ENCODE data around the gene SIN3B.
"Not testable (repeated sequence)": the region's sequence is repeated elsewhere in the genome, so short reads cannot be mapped to it uniquely, and the experiment has no call there.

SIN3B gene

GRCh38 chr19:16869331-16869972 is 40.3 kb downstream of the SIN3B start:
- no peak for DNase-seq (ENCODE audit: low spot score)

GRCh38 chr19:16871871-16872270 is 42.7 kb downstream of the SIN3B start:
- DNase-seq (ENCODE audit: low spot score): no peak

GRCh38 chr19:16872728-16873127 is 43.5 kb downstream of the SIN3B start:
- no peak for DNase-seq (ENCODE audit: low spot score)

DNA sequence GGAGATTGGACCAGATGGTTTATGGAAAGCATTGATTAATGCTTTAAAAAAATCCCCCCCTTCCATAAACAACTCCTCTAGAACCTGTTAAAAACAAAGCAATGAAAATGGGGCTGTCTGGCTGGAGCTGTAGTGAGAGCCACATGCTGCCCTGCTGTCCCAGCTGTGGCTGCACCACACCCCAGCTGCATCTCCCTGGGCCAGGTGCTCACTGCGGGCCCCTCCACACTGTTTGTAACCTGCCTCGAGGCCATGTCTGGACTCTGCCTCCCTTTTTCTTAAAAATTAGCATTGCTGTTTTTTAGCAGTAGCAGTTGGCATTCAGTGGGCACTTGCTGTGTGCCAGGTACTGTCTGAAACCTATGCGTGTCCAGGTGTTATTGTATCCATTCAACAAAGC is 44.4 kb downstream of the SIN3B start:
- DNase-seq (ENCODE audit: low spot score): no peak

DNA sequence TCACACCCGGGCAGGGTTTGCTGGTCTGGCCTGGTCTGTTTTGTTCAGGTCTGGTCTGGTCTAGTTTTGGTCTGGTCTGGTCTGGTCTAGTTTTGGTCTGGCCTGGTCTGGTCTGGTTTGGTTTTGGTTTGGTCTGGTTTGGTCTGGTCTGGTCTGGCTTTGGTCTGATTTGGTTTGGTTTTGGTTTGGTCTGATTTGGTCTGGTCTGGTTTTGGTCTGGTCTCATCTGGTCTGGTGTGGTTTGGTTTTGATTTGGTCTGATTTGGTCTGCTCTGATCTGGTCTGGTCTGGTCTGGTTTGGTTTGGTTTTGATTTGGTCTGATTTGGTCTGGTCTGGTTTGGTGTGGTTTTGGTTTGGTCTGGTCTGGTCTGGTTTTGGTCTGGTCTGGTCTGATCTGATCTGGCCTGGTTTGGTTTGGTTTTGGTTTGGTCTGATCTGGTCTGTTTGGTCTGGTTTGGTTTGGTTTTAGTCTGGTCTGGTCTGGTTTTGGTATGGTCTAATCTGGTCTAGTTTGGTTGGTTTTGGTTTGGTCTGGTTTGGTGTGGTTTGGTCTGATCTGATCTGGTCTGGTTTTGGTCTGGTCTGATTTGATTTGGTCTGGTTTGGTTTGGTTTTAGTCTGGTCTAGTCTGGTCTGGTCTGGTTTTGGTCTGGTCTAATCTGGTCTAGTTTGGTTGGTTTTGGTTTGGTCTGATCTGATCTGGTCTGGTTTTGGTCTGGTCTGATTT is 45.2 kb downstream of the SIN3B start:
- no peak for DNase-seq (ENCODE audit: low spot score)

GRCh38 chr19:16874978-16875299 is 45.7 kb downstream of the SIN3B start:
- DNase-seq (ENCODE audit: low spot score): not testable (repeated sequence)

DNA sequence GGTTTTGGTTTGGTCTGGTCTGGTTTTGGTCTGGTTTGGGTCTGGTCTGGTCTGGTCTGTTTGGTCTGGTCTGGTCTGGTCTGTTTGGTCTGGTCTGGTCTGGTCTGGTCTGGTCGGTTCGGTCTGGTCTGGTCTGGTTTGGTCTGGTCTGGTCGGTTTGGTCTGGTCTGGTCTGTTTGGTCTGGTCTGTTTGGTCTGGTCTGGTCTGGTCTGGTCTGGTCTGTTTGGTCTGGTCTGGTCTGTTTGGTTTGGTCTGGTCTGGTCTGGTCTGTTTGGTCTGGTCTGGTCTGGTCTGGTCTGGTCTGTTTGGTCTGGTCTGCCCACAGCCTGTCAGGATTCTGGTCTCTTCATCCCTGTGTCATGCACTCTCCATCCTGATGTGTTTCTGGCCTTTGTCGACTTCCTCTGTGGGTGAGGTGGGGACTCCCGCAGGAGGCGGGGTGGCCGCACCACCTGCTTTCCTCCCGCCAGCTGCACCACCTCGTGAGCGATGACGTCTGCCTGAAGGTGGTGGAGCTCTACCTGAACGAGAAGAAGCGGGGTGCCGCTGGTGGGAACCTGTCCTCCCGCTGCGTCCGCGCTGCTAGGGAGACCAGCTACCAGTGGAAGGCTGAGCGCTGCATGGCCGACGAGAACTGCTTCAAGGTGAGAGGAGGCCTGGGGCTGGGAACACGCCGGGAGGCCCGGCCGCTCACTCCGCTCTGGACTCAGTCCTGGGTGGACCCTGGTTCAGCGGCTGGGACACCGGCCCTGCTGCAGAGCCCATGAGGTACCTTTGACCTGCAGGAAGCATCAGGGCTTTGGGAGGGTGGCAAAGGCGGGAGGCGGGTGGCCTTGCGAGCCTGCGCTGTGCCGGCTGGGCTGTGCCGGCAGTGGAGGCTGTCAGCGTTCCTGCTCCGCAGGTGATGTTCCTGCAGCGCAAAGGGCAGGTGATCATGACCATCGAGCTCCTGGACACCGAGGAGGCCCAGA is 46.7 kb downstream of the SIN3B start:
- DNase-seq (ENCODE audit: low spot score): no peak

DNA sequence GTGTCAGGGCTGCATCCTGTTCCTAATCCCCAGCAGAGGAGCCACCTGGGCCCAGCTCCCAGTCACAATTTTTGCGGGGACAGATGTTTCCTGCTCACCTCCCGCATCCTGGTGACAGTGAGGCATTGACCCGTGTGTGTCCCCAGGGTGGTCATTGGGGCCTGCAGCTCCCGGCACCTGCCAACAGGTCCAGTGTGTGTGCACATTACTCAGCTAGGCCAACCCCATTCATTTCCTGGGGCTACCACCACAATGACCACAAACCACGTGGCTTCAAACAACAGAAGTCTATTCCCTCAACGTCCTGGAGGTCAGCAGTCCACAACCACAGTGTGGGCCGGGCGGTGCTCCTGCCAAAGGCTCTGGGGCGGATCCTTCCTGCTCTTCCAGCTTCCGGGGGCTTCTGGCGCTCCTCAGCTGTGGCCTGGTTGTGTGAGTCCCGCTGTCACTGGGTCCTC is 47.7 kb downstream of the SIN3B start:
- no peak for DNase-seq (ENCODE audit: low spot score)

DNA sequence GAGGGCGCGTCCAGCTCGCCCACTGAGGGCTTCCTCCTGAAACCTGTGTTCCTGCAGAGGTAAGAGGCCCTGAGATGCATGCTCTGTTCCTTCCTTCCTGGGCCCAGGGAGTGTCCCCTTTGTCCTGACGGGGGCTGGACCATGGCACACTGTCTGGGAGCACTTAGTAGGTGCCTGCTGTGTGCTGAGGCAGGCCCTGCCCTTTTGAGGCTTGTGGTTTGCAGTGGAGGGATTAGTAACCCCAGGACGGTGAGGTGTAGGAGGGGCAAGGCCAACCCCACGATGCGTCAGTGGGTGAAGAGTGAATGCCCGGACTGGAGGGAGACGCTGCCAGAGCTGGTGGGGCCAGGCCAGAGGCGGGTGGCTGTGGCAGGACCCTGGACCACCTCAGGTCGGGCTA is 48.4 kb downstream of the SIN3B start:
- no peak for DNase-seq (ENCODE audit: low spot score)

DNA sequence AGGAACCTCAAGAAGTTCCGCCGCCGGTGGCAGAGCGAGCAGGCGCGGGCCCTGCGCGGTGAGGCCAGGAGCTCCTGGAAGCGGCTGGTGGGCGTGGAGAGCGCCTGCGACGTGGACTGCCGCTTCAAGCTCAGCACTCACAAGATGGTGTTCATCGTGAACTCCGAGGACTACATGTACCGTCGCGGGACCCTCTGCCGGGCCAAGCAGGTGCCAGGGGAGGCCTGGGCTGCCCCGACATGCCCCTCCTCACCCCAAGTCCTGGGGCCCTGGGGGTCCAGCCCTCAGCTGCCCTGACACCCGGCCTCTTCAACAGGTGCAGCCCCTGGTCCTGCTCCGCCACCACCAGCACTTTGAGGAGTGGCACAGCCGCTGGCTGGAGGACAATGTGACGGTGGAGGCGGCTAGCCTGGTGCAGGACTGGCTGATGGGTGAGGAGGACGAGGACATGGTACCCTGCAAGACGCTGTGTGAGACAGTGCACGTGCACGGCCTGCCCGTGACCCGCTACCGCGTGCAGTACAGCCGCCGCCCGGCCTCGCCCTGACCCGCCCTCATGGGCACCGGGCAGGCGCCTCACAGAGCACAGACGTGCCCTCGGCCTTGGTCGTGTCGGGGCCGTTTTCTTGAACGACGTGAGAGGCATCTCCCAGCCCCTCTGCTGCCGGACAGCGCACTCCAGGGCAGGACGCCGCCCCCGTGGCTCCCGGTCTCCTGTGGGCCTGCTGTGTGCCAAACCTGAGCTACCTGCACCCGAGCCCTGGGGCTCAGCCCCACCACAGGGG is 49.2 kb downstream of the SIN3B start:
- no peak for DNase-seq (ENCODE audit: low spot score)

DNA sequence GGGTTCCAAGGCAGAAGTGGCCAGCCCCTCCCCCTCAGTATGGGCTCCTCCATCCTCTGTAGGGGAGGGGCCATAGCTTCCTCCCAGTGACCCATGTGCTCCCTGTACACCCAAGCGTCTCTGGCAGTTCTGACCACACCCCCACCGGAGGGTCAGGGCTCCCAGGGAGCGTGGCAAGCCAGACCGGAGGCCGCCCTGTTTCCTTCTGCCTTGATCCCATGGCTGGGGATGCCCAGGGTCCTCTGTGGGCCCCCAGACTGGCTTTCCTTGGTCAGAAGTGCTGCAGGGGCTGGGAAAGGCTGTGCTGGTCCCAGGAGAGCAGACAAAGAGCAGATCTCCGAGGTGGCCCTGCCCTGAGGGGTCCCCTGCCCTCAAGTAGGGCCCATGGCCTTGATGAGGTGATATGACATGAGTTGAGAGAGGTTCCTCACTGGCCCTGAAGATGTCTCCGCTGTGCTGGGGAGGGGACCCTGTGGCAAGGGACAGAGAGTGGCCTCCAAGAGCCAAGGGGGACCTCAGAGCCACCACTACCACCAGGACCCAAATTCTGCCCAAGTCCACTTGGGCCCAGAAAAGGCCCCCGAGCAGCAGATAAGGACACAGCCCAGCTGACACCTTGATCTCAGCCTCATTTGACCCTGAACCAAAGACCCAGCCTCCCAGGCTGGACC is 51.8 kb downstream of the SIN3B start:
- no peak for DNase-seq (ENCODE audit: low spot score)

DNA sequence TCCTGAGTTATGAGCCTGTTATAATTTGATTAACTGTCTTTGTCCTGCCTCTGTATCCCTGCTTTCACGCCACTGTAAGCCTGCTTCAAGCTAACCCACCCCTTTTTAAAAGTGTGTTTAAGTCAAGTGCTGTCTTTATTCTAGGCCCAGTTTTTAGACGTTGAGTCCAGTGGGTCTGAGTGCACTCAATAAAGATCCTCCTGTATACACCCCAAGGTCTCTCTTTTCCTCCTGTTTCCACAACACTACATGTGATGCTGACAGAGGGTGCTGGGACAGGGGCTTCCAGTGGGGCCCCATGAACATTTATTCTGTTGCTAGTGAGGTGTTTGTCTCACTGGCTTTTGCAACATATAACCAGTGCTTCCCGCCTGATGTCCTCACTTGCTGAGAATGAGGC is 52.9 kb downstream of the SIN3B start:
- no peak for DNase-seq (ENCODE audit: low spot score)

- no peak for DNase-seq (ENCODE audit: low spot score)
Observed at GRCh38 chr19:16883522-16883921, 54.3 kb downstream of the SIN3B start.

GRCh38 chr19:16885166-16885565 is 56.0 kb downstream of the SIN3B start:
- no peak for DNase-seq (ENCODE audit: low spot score)

GRCh38 chr19:16886305-16886880 is 57.2 kb downstream of the SIN3B start:
- no peak for DNase-seq (ENCODE audit: low spot score)

- no peak for DNase-seq (ENCODE audit: low spot score)
Observed at GRCh38 chr19:16887353-16888265, 58.4 kb downstream of the SIN3B start.

DNA sequence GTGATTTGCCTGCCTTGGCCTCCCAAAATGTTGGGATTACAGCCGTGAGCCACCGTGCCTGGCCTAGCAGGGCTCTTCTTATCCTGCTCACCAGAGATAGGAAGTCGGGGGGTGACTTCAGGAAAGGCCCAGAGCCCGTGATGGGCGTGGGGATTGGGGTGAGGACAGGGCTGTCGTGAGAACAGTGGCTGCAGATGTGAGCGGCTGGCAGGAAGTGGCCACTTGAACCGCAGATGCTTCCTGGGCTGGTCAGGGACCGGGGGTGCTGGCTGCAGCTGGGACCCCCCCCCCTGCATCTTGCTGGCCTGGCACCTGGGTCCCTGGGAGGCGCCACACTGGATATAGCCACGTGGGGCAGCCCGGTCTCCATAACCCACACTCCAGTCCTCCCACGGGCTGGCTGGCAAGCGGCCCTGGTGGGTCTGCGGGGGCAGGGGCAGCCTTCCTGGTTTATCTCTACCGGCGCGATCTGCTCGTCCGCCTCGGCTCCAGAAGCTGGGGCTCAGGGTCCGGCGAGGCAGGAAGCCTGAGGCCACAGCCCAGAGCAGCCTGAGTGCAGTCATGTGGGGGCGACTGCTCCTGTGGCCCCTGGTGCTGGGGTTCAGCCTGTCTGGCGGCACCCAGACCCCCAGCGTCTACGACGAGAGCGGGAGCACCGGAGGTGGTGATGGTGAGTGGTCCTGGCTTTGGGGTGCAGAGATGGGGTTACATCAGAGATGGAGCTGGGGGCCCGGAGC is 59.6 kb downstream of the SIN3B start, which contains the start of gene F2RL3:
Gene F2RL3, plus strand, starts transcription at position 371 of the 737 bp plus-strand sequence. Its CDS starts 191 bp downstream, at position 562.
- peak; percentile 30 for DNase-seq (ENCODE audit: low spot score)

DNA sequence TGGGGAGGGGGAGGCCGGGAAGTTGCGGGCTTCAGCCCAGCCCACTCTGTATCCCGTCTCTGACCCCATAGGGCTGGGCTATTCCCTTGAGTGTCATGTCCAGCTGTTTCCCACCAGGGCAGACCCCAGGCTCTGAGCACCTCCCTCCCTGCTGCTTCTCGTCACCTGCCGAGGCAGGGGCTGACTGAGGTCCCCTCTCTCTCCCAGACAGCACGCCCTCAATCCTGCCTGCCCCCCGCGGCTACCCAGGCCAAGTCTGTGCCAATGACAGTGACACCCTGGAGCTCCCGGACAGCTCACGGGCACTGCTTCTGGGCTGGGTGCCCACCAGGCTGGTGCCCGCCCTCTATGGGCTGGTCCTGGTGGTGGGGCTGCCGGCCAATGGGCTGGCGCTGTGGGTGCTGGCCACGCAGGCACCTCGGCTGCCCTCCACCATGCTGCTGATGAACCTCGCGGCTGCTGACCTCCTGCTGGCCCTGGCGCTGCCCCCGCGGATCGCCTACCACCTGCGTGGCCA is 60.2 kb downstream of the SIN3B start:
- DNase-seq (ENCODE audit: low spot score): no peak

Measured in NAMALWA (cell line).